Measurements from ENCODE around the gene CNEP1R1.

DNA sequence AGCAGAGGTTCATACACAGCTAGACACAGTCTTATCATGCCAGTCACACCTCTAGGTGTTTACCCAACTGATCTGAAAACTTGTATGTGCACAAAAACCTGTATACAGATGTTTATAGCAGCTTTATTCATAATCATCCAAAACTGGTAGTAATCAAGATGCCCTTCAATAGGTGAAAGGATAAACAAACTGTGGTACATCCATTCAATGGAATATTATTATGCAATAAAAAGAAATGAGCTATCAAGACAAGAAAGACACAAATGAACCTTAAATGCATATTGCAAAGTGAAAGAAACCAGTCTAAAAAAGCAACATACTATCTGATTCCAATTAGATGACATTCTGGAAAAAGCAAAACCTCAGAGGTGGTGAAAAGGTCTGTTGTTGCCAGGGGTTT is 47.6 kb upstream of the CNEP1R1 start:
- TF ChIP-seq, protein P1, sequence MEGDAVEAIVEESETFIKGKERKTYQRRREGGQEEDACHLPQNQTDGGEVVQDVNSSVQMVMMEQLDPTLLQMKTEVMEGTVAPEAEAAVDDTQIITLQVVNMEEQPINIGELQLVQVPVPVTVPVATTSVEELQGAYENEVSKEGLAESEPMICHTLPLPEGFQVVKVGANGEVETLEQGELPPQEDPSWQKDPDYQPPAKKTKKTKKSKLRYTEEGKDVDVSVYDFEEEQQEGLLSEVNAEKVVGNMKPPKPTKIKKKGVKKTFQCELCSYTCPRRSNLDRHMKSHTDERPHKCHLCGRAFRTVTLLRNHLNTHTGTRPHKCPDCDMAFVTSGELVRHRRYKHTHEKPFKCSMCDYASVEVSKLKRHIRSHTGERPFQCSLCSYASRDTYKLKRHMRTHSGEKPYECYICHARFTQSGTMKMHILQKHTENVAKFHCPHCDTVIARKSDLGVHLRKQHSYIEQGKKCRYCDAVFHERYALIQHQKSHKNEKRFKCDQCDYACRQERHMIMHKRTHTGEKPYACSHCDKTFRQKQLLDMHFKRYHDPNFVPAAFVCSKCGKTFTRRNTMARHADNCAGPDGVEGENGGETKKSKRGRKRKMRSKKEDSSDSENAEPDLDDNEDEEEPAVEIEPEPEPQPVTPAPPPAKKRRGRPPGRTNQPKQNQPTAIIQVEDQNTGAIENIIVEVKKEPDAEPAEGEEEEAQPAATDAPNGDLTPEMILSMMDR (IDR thresholded peaks at IDR 0.05): no peak
- TF ChIP-seq EZH2 (IDR thresholded peaks at IDR 0.05; ENCODE audit: borderline replicate concordance, insufficient read depth, low read depth, low read length, poor library complexity, severe bottlenecking): no peak
